ENCODE measurements around the gene SLC16A7. TPM values are rescaled to one million over a fixed set of nuclear protein-coding genes. Genes with fewer than 3 reads are reported as not detected.

SLC16A7 gene
- total RNA-seq, 4 donors from 2014 or later: 0.80 to 29.9 (median 12.3) TPM

- in situ Hi-C loops (cut with MboI; ENCODE audit: low pct_ligation_motif_present in 1 of 4, low pct_unique_long_range_greater_than_20kb in 1 of 4, low sequenced_read_pairs in 3 of 4): no loop called here
- Histone ChIP-seq H3K4me1 (peaks cover 0 to 6% (median 0%) of the 10 kb centered on the region in 4 donors), H3K27me3 (no peaks in the 10 kb centered on the region), H3K9me3 (no peaks in the 10 kb centered on the region), H3K27ac (no peak overlapping the region), H3K4me3 (no peak overlapping the region), H3K36me3 (no peaks in the 10 kb centered on the region)
- DNase-seq: no peak
- intact Hi-C loops (cut with DNase I; ENCODE audit: low total_unique reads): no loop called here
- 93 to 94% methylated on average over 2 of the region's 2 CpGs for WGBS, 2 donors (ENCODE audit: low coverage in 1 of 2)
- no peak for TF ChIP-seq POLR2A (IDR thresholded peaks at IDR 0.05)
Measured at GRCh38 chr12:59699421-59700152, 103.8 kb downstream of the SLC16A7 start.

GRCh38 chr12:59700153-59700450 is 104.3 kb downstream of the SLC16A7 start:
- WGBS, 2 donors (ENCODE audit: low coverage in 1 of 2): 89 to 93% methylated on average over 1 of the region's 1 CpG

DNA sequence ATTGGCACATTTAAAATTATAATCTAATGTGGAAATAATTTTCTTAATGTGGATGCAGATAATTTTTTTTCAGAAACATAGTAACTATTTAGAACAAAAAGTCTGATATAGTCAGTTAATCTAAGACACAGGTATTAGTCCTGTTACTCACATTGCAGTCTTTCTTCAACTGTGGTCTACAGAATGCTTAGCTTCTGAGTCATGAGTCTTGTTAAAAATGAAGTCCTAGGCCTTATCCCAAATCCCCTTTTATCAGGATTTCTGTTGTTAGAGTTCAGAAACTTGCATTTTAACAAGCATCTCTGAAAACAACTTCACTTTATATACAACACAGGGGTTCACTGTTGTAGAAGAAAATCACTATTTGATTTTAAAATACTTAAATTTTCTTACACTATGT is 112.2 kb downstream of the SLC16A7 start:
- TF ChIP-seq EP300 (IDR thresholded peaks at IDR 0.05; ENCODE audit: low read depth) (no peak), POLR2AphosphoS5 (IDR thresholded peaks at IDR 0.05) (no peak), POLR2A (IDR thresholded peaks at IDR 0.05) (no peak)
- TF ChIP-seq, protein P1, sequence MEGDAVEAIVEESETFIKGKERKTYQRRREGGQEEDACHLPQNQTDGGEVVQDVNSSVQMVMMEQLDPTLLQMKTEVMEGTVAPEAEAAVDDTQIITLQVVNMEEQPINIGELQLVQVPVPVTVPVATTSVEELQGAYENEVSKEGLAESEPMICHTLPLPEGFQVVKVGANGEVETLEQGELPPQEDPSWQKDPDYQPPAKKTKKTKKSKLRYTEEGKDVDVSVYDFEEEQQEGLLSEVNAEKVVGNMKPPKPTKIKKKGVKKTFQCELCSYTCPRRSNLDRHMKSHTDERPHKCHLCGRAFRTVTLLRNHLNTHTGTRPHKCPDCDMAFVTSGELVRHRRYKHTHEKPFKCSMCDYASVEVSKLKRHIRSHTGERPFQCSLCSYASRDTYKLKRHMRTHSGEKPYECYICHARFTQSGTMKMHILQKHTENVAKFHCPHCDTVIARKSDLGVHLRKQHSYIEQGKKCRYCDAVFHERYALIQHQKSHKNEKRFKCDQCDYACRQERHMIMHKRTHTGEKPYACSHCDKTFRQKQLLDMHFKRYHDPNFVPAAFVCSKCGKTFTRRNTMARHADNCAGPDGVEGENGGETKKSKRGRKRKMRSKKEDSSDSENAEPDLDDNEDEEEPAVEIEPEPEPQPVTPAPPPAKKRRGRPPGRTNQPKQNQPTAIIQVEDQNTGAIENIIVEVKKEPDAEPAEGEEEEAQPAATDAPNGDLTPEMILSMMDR (IDR thresholded peaks at IDR 0.05): no peak
- in situ Hi-C loops (cut with MboI; ENCODE audit: low pct_ligation_motif_present in 1 of 4, low pct_unique_long_range_greater_than_20kb in 1 of 4, low sequenced_read_pairs in 3 of 4): no loop called here
- intact Hi-C loops (cut with DNase I; ENCODE audit: low total_unique reads): no loop called here

More at GRCh38 chr12:59700153-59700450, 104.3 kb downstream of the SLC16A7 start:
- in situ Hi-C loops (cut with MboI; ENCODE audit: low pct_ligation_motif_present in 1 of 4, low pct_unique_long_range_greater_than_20kb in 1 of 4, low sequenced_read_pairs in 3 of 4) (no loop called here), intact Hi-C loops (cut with DNase I; ENCODE audit: low total_unique reads) (no loop called here)
- Histone ChIP-seq H3K9me3 (no peaks in the 10 kb centered on the region), H3K4me1 (peaks cover 0 to 6% (median 0%) of the 10 kb centered on the region in 4 donors), H3K36me3 (no peaks in the 10 kb centered on the region), H3K27ac (no peak overlapping the region), H3K4me3 (no peak overlapping the region), H3K27me3 (no peaks in the 10 kb centered on the region)
- TF ChIP-seq, protein P1 (IDR thresholded peaks at IDR 0.05): no peak
- TF ChIP-seq POLR2AphosphoS5 (IDR thresholded peaks at IDR 0.05) (no peak), POLR2A (IDR thresholded peaks at IDR 0.05) (no peak), EP300 (IDR thresholded peaks at IDR 0.05; ENCODE audit: low read depth) (no peak)
- DNase-seq: no peak

GRCh38 chr12:59708484-59708883 is 112.7 kb downstream of the SLC16A7 start:
- no peak for TF ChIP-seq POLR2A (IDR thresholded peaks at IDR 0.05)
- no peak for TF ChIP-seq EP300 (IDR thresholded peaks at IDR 0.05; ENCODE audit: low read depth)
- no peak for TF ChIP-seq POLR2AphosphoS5 (IDR thresholded peaks at IDR 0.05)
- TF ChIP-seq, protein P1 (IDR thresholded peaks at IDR 0.05): no peak
- intact Hi-C loops (cut with DNase I; ENCODE audit: low total_unique reads): no loop called here
- 93 to 100% methylated on average over 1 of the region's 1 CpG for WGBS, 2 donors (ENCODE audit: low coverage in 1 of 2)
- Histone ChIP-seq H3K9me3 (no peaks in the 10 kb centered on the region), H3K4me3 (no peak overlapping the region), H3K36me3 (no peaks in the 10 kb centered on the region), H3K27ac (no peak overlapping the region), H3K4me1 (no peaks in the 10 kb centered on the region), H3K27me3 (no peaks in the 10 kb centered on the region)
- no peak for DNase-seq
- in situ Hi-C loops (cut with MboI; ENCODE audit: low pct_ligation_motif_present in 1 of 4, low pct_unique_long_range_greater_than_20kb in 1 of 4, low sequenced_read_pairs in 3 of 4): no loop called here

More for the DNA sequence above, 112.2 kb downstream of the SLC16A7 start:
- H3K9me3 ChIP-seq: no peaks in the 10 kb centered on the region
- no peaks in the 10 kb centered on the region for H3K36me3 ChIP-seq
- H3K27ac ChIP-seq: no peak overlapping the region
- no peaks in the 10 kb centered on the region for H3K4me1 ChIP-seq
- DNase-seq: no peak
- no peak overlapping the region for H3K4me3 ChIP-seq
- no peaks in the 10 kb centered on the region for H3K27me3 ChIP-seq
